Breast epithelium (tissue), 4 donors: ENCODE data around the gene EHMT1. TPM values are rescaled to one million over a fixed set of nuclear protein-coding genes. Genes with fewer than 3 reads are reported as not detected.

Experiments used
- DNase-seq, 2 donors: peaks; one replicate each; pipeline ENCODE4 v3.0.0-alpha.2; 2019; ENCODE audit warnings: low spot score in 2 of 2
- H3K27ac ChIP-seq, 2 donors: fragments of 200-600 bp; sonication (generic) in 1 of 2; one replicate each; pipeline ENCODE4 v1.5.1; 2016 to 2019; ENCODE audit warnings: mild to moderate bottlenecking in 1 of 2
- H3K27me3 ChIP-seq, 2 donors: fragments of 200-600 bp; sonication (generic) in 1 of 2; one replicate each; pipeline versions ENCODE4 v1.5.1 to v1.6.0; 2017 to 2019; ENCODE audit warnings: control low read depth in 1 of 2, mild to moderate bottlenecking in 1 of 2
- H3K36me3 ChIP-seq: fragments of 200-600 bp; one replicate; pipeline ENCODE4 v1.5.1; 2019
- H3K4me1 ChIP-seq, 2 donors: fragments of 200-600 bp; sonication (generic); one replicate each; pipeline ENCODE4 v1.5.1; 2016 to 2019; ENCODE audit warnings: control low read depth in 1 of 2
- H3K4me3 ChIP-seq, 3 donors: fragments of 200-600 bp; sonication (generic); 1 replicate in 2 of 3; 2 replicates in 1 of 3; pipeline ENCODE4 v1.5.1; 2016 to 2019; ENCODE audit warnings: mild to moderate bottlenecking in 3 of 3, moderate library complexity in 2 of 3
- H3K9me3 ChIP-seq, 2 donors: fragments of 200-600 bp; sonication (generic) in 1 of 2; one replicate each; pipeline ENCODE4 v1.5.1; 2016 to 2019; ENCODE audit warnings: control low read depth in 1 of 2
- POLR2A ChIP-seq: fragments of 450-650 bp; IDR thresholded peaks from one replicate; pipeline ENCODE4 v1.6.1; 2016; ENCODE audit warnings: antibody characterized with exemption, mild to moderate bottlenecking, moderate library complexity
- POLR2AphosphoS5 ChIP-seq, 3 donors: sonication (generic); formaldehyde crosslinking; IDR thresholded peaks; one replicate each; pipeline ENCODE4 v1.6.1; 2017; ENCODE audit warnings: antibody characterized with exemption in 3 of 3
- intact Hi-C: fragments of 100-400 bp; cut with DNase I; formaldehyde crosslinking; loops from one replicate; pipeline ENCODE4 v1.15.1; 2023; ENCODE audit warnings: low total_unique reads
- total RNA-seq, 3 donors: library from RNA; depleted of rRNA; stranded (reverse); fragments of >200 nt; gene quantifications; one replicate each; pipeline ENCODE4 v1.1.0, GENCODE V29; 2016
- TF ChIP-seq, protein P1 (sequence below), 3 donors: fragments of 450-650 bp; IDR thresholded peaks; one replicate each; pipeline ENCODE4 v1.5.1; 2016 to 2017; ENCODE audit warnings: antibody characterized with exemption in 3 of 3, mild to moderate bottlenecking in 3 of 3, moderate library complexity in 3 of 3

EHMT1 gene
- total RNA-seq, 3 donors from 2014 or later: 63.7 to 113 (median 91.2) TPM

DNA sequence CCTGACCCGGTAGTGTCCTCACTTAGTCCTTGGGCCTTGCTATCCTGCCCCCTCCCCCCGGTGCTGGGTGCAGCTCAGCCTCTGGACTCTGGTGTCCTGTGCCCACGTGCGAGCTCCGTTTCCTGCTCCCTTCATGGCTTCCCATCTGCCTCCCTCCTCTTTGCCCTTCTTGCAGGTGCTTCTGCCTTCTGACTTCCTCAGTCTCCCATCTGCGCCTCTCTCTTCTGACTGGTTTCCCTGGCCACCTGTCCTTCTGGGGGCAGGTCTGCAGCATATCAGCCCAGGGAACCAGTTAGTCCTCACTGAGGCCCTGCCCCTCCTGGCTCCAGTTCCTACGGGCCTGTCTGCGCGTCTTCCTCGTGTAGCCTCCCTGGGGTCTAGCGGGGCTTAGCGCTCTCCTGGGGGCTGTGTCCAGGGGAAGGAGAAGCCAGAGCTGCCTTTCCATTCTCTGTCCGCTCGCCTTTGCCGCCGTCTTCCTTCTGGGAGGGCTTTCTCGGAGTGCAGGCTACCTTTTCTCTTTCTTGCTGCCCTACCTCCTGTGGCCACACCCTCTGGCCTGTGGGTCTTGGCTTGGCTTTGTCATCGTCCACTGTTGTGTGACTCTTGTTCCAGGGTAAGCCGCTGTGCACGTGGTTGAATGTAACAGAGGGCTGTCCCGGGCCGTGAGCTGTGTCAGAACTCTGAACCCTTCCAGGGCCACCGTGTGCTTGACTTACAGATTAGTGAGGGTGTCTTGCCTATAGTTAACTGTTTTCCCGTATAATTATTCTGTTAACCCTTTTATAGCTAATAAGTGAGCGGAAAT, 51.8 kb downstream of the EHMT1 start:
- H3K27ac ChIP-seq: peak overlapping the region in 1 of 2 donors; percentile 42
- intact Hi-C loops: no loop called here
- no peaks in the 10 kb centered on the region for H3K9me3 ChIP-seq
- no peaks in the 10 kb centered on the region for H3K36me3 ChIP-seq
- H3K27me3 ChIP-seq: no peaks in the 10 kb centered on the region
- DNase-seq: peak; percentile 67 to 71
- no peak overlapping the region for H3K4me3 ChIP-seq
- H3K4me1 ChIP-seq: peaks cover 0 to 10% of the 10 kb centered on the region in 2 donors
- TF ChIP-seq, protein P1, sequence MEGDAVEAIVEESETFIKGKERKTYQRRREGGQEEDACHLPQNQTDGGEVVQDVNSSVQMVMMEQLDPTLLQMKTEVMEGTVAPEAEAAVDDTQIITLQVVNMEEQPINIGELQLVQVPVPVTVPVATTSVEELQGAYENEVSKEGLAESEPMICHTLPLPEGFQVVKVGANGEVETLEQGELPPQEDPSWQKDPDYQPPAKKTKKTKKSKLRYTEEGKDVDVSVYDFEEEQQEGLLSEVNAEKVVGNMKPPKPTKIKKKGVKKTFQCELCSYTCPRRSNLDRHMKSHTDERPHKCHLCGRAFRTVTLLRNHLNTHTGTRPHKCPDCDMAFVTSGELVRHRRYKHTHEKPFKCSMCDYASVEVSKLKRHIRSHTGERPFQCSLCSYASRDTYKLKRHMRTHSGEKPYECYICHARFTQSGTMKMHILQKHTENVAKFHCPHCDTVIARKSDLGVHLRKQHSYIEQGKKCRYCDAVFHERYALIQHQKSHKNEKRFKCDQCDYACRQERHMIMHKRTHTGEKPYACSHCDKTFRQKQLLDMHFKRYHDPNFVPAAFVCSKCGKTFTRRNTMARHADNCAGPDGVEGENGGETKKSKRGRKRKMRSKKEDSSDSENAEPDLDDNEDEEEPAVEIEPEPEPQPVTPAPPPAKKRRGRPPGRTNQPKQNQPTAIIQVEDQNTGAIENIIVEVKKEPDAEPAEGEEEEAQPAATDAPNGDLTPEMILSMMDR (IDR thresholded peaks at IDR 0.05): no peak
- TF ChIP-seq POLR2AphosphoS5 (IDR thresholded peaks at IDR 0.05) (no peak), POLR2A (no peak)

- intact Hi-C loops: no loop called here
- H3K4me1 ChIP-seq: peaks cover 0 to 10% of the 10 kb centered on the region in 2 donors
- TF ChIP-seq, protein P1 (IDR thresholded peaks at IDR 0.05): no peak
- TF ChIP-seq POLR2A (no peak), POLR2AphosphoS5 (IDR thresholded peaks at IDR 0.05) (no peak)
- no peak overlapping the region for H3K27ac ChIP-seq
- H3K9me3 ChIP-seq: no peaks in the 10 kb centered on the region
- no peaks in the 10 kb centered on the region for H3K27me3 ChIP-seq
- H3K36me3 ChIP-seq: no peaks in the 10 kb centered on the region
- H3K4me3 ChIP-seq: no peak overlapping the region
- no peak for DNase-seq
Measured at GRCh38 chr9:137671196-137671538, 52.4 kb downstream of the EHMT1 start.

GRCh38 chr9:137671721-137672120, 52.9 kb downstream of the EHMT1 start:
- Histone ChIP-seq H3K27me3 (no peaks in the 10 kb centered on the region), H3K27ac (no peak overlapping the region), H3K4me1 (peaks cover 0 to 10% of the 10 kb centered on the region in 2 donors), H3K9me3 (no peaks in the 10 kb centered on the region), H3K36me3 (no peaks in the 10 kb centered on the region), H3K4me3 (no peak overlapping the region)
- no peak for TF ChIP-seq POLR2A
- TF ChIP-seq, protein P1 (IDR thresholded peaks at IDR 0.05): no peak
- intact Hi-C loops: no loop called here
- DNase-seq: no peak

- no peaks in the 10 kb centered on the region for H3K36me3 ChIP-seq
- no peaks in the 10 kb centered on the region for H3K9me3 ChIP-seq
- H3K4me1 ChIP-seq: peaks cover 0 to 10% of the 10 kb centered on the region in 2 donors
- H3K27ac ChIP-seq: no peak overlapping the region
- TF ChIP-seq, protein P1 (IDR thresholded peaks at IDR 0.05): peak; percentile 66 to 76 (median 69)
- no peak for TF ChIP-seq POLR2A
- intact Hi-C loops: no loop called here
- no peaks in the 10 kb centered on the region for H3K27me3 ChIP-seq
- H3K4me3 ChIP-seq: no peak overlapping the region
- DNase-seq: no peak
Measured at GRCh38 chr9:137672907-137673791, 54.3 kb downstream of the EHMT1 start.

DNA sequence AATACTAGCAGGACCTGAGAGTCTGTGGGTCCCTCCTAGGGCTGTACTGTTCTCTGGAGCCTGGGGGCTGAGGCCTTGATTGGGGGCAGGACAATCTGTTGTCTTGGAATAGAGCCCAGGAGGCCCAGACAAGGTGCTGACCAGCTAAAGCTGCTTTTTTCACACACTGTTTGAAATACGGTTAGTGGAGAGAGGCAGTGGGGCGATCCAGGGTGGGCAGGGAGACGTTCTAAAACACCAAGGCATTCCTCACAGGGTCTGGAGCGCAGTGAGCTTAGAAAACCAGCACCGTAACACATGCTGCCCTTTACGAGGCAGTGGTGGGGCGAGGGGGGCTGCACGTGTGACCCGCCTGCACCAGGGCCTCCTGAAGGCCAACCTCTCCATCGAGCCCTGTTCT, 55.1 kb downstream of the EHMT1 start:
- Histone ChIP-seq H3K4me3 (no peak overlapping the region), H3K4me1 (peaks cover 0 to 10% of the 10 kb centered on the region in 2 donors), H3K27ac (peak overlapping the region in 1 of 2 donors; percentile 34), H3K9me3 (no peaks in the 10 kb centered on the region), H3K27me3 (no peaks in the 10 kb centered on the region), H3K36me3 (no peaks in the 10 kb centered on the region)
- intact Hi-C loops: no loop called here
- no peak for DNase-seq
- TF ChIP-seq, protein P1 (IDR thresholded peaks at IDR 0.05): no peak
- TF ChIP-seq POLR2A (no peak), POLR2AphosphoS5 (IDR thresholded peaks at IDR 0.05) (no peak)
